K562 (cell line): Measurements from ENCODE around the gene RAB24. TPM values are rescaled to one million over a fixed set of nuclear protein-coding genes. Genes with fewer than 3 reads are reported as not detected.

ENCODE experiments used
- ARID3B ChIP-seq: fragments of 250-450 bp; sonication (Bioruptor Pico); IDR thresholded peaks from 2 replicates; pipeline ENCODE4 v1.4.0; 2020; ENCODE audit warnings: borderline replicate concordance
- BCL6 ChIP-seq: fragments of 250-450 bp; sonication (Bioruptor Pico); IDR thresholded peaks from 2 replicates; pipeline ENCODE4 v1.4.0; 2020
- CHCHD3 ChIP-seq: fragments of 250-450 bp; sonication (Bioruptor Pico); IDR thresholded peaks from 2 replicates; pipeline ENCODE4 v2.1.2; 2022; ENCODE audit warnings: mild to moderate bottlenecking
- CHD1 ChIP-seq: fragments of 200-600 bp; sonication (generic); IDR thresholded peaks from one replicate; pipeline ENCODE4 v1.6.1; 2012; ENCODE audit warnings: mild to moderate bottlenecking, moderate library complexity, low read length, inconsistent platforms
- CTBP1 ChIP-seq: fragments of 450-650 bp; IDR thresholded peaks from 2 replicates; pipeline ENCODE4 v1.6.1; 2016; ENCODE audit warnings: borderline replicate concordance
- FOXK1 ChIP-seq: sonication (generic); formaldehyde crosslinking; IDR thresholded peaks from 2 replicates; pipeline ENCODE4 v1.8.0; 2022; ENCODE audit warnings: missing genetic modification reagents, mild to moderate bottlenecking, borderline replicate concordance
- FOXM1 ChIP-seq, 2 experiments: fragments of 450-650 bp in 1 of 2; sonication (generic) in 1 of 2; formaldehyde crosslinking in 1 of 2; IDR thresholded peaks; 2 replicates each; pipeline versions ENCODE4 v1.6.1 to v1.9.0; 2017 to 2022; ENCODE audit warnings: low read depth in 2 of 2, mild to moderate bottlenecking in 2 of 2, missing genetic modification reagents in 1 of 2, moderate library complexity in 1 of 2
- GATA2 ChIP-seq: sonication (generic); formaldehyde crosslinking; IDR thresholded peaks from 2 replicates; pipeline ENCODE4 v1.4.0; 2020; ENCODE audit warnings: mild to moderate bottlenecking, missing genetic modification reagents
- KAT7 ChIP-seq: sonication (generic); formaldehyde crosslinking; IDR thresholded peaks from 2 replicates; pipeline ENCODE4 v1.8.0; 2022; ENCODE audit warnings: missing genetic modification reagents, mild to moderate bottlenecking, borderline replicate concordance
- NCOA6 ChIP-seq: fragments of 450-650 bp; IDR thresholded peaks from 2 replicates; pipeline ENCODE4 v1.6.1; 2017; ENCODE audit warnings: mild to moderate bottlenecking
- OTX1 ChIP-seq: fragments of 450-650 bp; formaldehyde crosslinking; IDR thresholded peaks from 2 replicates; pipeline ENCODE4 v1.4.0; 2022; ENCODE audit warnings: mild to moderate bottlenecking
- PHF8 ChIP-seq: fragments of 200-600 bp; sonication (generic); IDR thresholded peaks from 2 replicates; pipeline ENCODE4 v1.6.1; 2012; ENCODE audit warnings: mixed run types, mild to moderate bottlenecking, inconsistent platforms, low read length, moderate library complexity, borderline replicate concordance
- SUPT5H ChIP-seq: fragments of 450-650 bp; IDR thresholded peaks from 2 replicates; pipeline ENCODE4 v1.6.1; 2016
- TEAD4 ChIP-seq, 2 experiments: sonication (generic) in 1 of 2; formaldehyde crosslinking in 1 of 2; IDR thresholded peaks; 2 replicates each; pipeline versions ENCODE4 v1.6.1 to v1.8.0; 2012 to 2022; ENCODE audit warnings: borderline replicate concordance in 1 of 2, inconsistent platforms in 1 of 2, low read length in 1 of 2, mild to moderate bottlenecking in 1 of 2, missing genetic modification reagents in 1 of 2
- ZFP91 ChIP-seq: sonication (generic); formaldehyde crosslinking; IDR thresholded peaks from 2 replicates; pipeline ENCODE4 v1.8.0; 2022; ENCODE audit warnings: mild to moderate bottlenecking, missing genetic modification reagents
- ZMIZ1 ChIP-seq, 2 experiments: fragments of 150-350 bp in 1 of 2; IDR thresholded peaks; 2 replicates each; pipeline ENCODE4 v1.6.1; 2012 to 2016; ENCODE audit warnings: low read depth in 2 of 2, low read length in 2 of 2, mild to moderate bottlenecking in 1 of 2, moderate library complexity in 1 of 2
- ZNF232 ChIP-seq: sonication (generic); formaldehyde crosslinking; IDR thresholded peaks from 2 replicates; pipeline ENCODE4 v1.8.0; 2022; ENCODE audit warnings: mild to moderate bottlenecking, missing genetic modification reagents
- ZNF263 ChIP-seq: sonication (generic); formaldehyde crosslinking; IDR thresholded peaks from 2 replicates; pipeline ENCODE4 v1.8.0; 2022; ENCODE audit warnings: mild to moderate bottlenecking, missing genetic modification reagents, borderline replicate concordance
- polyA plus RNA-seq, 8 experiments: library from polyadenylated mRNA; depleted of rRNA in 4 of 8; stranded (reverse) in 5 of 8; unstranded in 3 of 8; fragments of >200 nt; fragmentation: Nextera tagmentation in 2 of 8; fragmentation: Illumina TruSeq in 1 of 8; extraction: Ambion mirVana in 2 of 8; extraction: Trizol in 1 of 8; gene quantifications; 2 replicates each; pipeline versions ENCODE4 v1.2.1 to v1.2.3, GENCODE V29; 2011 to 2014; ENCODE audit warnings: inconsistent platforms in 1 of 8, missing spikeins in 1 of 8
- total RNA-seq, 7 experiments: library from RNA; depleted of rRNA in 6 of 7; stranded (reverse); fragments of >200 nt in 6 of 7; fragmentation: Illumina TruSeq in 2 of 7; extraction: Trizol in 2 of 7; gene quantifications; 2 replicates each; pipeline versions ENCODE4 v1.2.1 to v1.2.3, GENCODE V29; 2011 to 2021; ENCODE audit warnings: low replicate concordance in 1 of 7

Gene RAB24
- total and polyA plus RNA-seq, 9 of the 15 experiments (the other 6 are each of a cell fraction or from before 2014, with no cell fraction given): 13.9 to 107 (median 34.8) TPM

GRCh38 chr5:177303121-177303924, at the start of gene RAB24, which contains the start of gene PRELID1 (continued):
- no peak for TF ChIP-seq FOXM1 (IDR thresholded peaks at IDR 0.05; ENCODE audit: low read depth)
- peak; percentile 84; the same call in 1 of the 2 replicates for TF ChIP-seq FOXM1 (CRISPR knock-in tag; IDR thresholded peaks at IDR 0.05; ENCODE audit: low read depth)
- no peak for TF ChIP-seq NCOA6
- TF ChIP-seq ZNF263: peak; percentile 51; the same call in 1 of the 2 replicates
- TF ChIP-seq BCL6 (CRISPR knock-in tag): no peak
- TF ChIP-seq PHF8: peak; percentile 95; the same call in 1 of the 2 replicates
- TF ChIP-seq GATA2: no peak
- TF ChIP-seq KAT7 (CRISPR knock-in tag): peak; percentile 89
- TF ChIP-seq CHCHD3 (CRISPR knock-in tag): no peak
- TF ChIP-seq CTBP1: peak; percentile 53
- TF ChIP-seq ZFP91 (CRISPR knock-in tag): no peak
- no peak for TF ChIP-seq ZNF232 (CRISPR knock-in tag)
- no peak for TF ChIP-seq FOXK1 (CRISPR knock-in tag)
- TF ChIP-seq OTX1: no peak
- TF ChIP-seq CHD1: peak; percentile 37
- TF ChIP-seq ZMIZ1 (IDR thresholded peaks at IDR 0.05; ENCODE audit: low read depth in 2 of 2, low read length in 2 of 2): no peak
- TF ChIP-seq ARID3B: peak; percentile 80; the same call in 1 of the 2 replicates
- peak; percentile 77 for TF ChIP-seq SUPT5H
- TF ChIP-seq TEAD4 (IDR thresholded peaks at IDR 0.05; ENCODE audit: low read length): no peak
- peak; percentile 73; the same call in 1 of the 2 replicates for TF ChIP-seq TEAD4 (CRISPR knock-in tag; IDR thresholded peaks at IDR 0.05; ENCODE audit: borderline replicate concordance)
